Measurements from ENCODE around the gene KCNK15.

KCNK15 gene

GRCh38 chr20:44727651-44728050 lies 18.0 kb upstream of the KCNK15 start:
- Histone ChIP-seq H3K36me3 (ENCODE audit: control insufficient read depth in 1 of 2, insufficient read depth in 2 of 2, low read length in 2 of 2) (no peaks in the 10 kb centered on the region), H3K27ac (ENCODE audit: low read depth, low read length) (no peak overlapping the region), H2BK12ac (ENCODE audit: low read length) (no peak overlapping the region), H3K23ac (ENCODE audit: low read length) (no peak overlapping the region), H3K4me3 (ENCODE audit: low read depth, low read length) (no peak overlapping the region), H3K79me2 (ENCODE audit: control insufficient read depth, insufficient read depth, low read length, poor library complexity) (no peaks in the 10 kb centered on the region), H3K9me3 (ENCODE audit: insufficient read depth, low read depth, low read length) (no peaks in the 10 kb centered on the region), H3K4ac (ENCODE audit: low read depth, low read length) (no peak overlapping the region), H3K79me1 (ENCODE audit: low read length) (no peaks in the 10 kb centered on the region), H2AFZ (ENCODE audit: insufficient read depth, low read length, poor library complexity) (no peak overlapping the region), H2BK5ac (ENCODE audit: low read depth, low read length, poor library complexity) (no peak overlapping the region), H3K27me3 (ENCODE audit: insufficient read depth, low read length) (no peaks in the 10 kb centered on the region), H4K12ac (ENCODE audit: low read depth, low read length) (no peak overlapping the region), H3K18ac (ENCODE audit: low read length) (no peak overlapping the region), H3K4me2 (ENCODE audit: low read length) (no peak overlapping the region), H3K4me1 (ENCODE audit: control insufficient read depth in 1 of 2, insufficient read depth in 2 of 2, low read length in 2 of 2) (peaks cover 3% of the 10 kb centered on the region in 2 experiments), H2BK120ac (ENCODE audit: insufficient read depth, low read length, poor library complexity) (no peak overlapping the region), H4K91ac (ENCODE audit: low read depth, low read length) (no peak overlapping the region), H3K9ac (ENCODE audit: low read length) (no peak overlapping the region), H3K14ac (ENCODE audit: low read length) (no peak overlapping the region), H2AK5ac (ENCODE audit: low read length) (no peak overlapping the region), H4K8ac (ENCODE audit: low read depth, low read length) (no peak overlapping the region)
- no CpG with 5 or more reads among the region's 2 CpGs for WGBS (ENCODE audit: extremely low coverage, insufficient coverage, insufficient read length)
- no peak for DNase-seq

GRCh38 chr20:44728801-44729443 lies 16.7 kb upstream of the KCNK15 start:
- Histone ChIP-seq H3K79me1 (ENCODE audit: low read length) (no peaks in the 10 kb centered on the region), H4K8ac (ENCODE audit: low read depth, low read length) (peak overlapping the region; percentile 22), H2AK5ac (ENCODE audit: low read length) (no peak overlapping the region), H2BK5ac (ENCODE audit: low read depth, low read length, poor library complexity) (no peak overlapping the region), H4K91ac (ENCODE audit: low read depth, low read length) (no peak overlapping the region), H2AFZ (ENCODE audit: insufficient read depth, low read length, poor library complexity) (peak overlapping the region; percentile 12), H3K27me3 (ENCODE audit: insufficient read depth, low read length) (no peaks in the 10 kb centered on the region), H3K18ac (ENCODE audit: low read length) (no peak overlapping the region), H2BK12ac (ENCODE audit: low read length) (no peak overlapping the region), H3K4me2 (ENCODE audit: low read length) (no peak overlapping the region), H3K27ac (ENCODE audit: low read depth, low read length) (no peak overlapping the region), H3K4me1 (ENCODE audit: control insufficient read depth in 1 of 2, insufficient read depth in 2 of 2, low read length in 2 of 2) (peaks cover 3 to 5% of the 10 kb centered on the region in 2 experiments), H3K4me3 (ENCODE audit: low read depth, low read length) (no peak overlapping the region), H3K36me3 (ENCODE audit: control insufficient read depth in 1 of 2, insufficient read depth in 2 of 2, low read length in 2 of 2) (no peaks in the 10 kb centered on the region), H3K9me3 (ENCODE audit: insufficient read depth, low read depth, low read length) (no peaks in the 10 kb centered on the region), H3K9ac (ENCODE audit: low read length) (no peak overlapping the region), H3K79me2 (ENCODE audit: control insufficient read depth, insufficient read depth, low read length, poor library complexity) (no peaks in the 10 kb centered on the region), H3K23ac (ENCODE audit: low read length) (no peak overlapping the region), H4K12ac (ENCODE audit: low read depth, low read length) (peak overlapping the region; percentile 20), H2BK120ac (ENCODE audit: insufficient read depth, low read length, poor library complexity) (no peak overlapping the region), H3K14ac (ENCODE audit: low read length) (no peak overlapping the region), H3K4ac (ENCODE audit: low read depth, low read length) (no peak overlapping the region)
- WGBS (ENCODE audit: extremely low coverage, insufficient coverage, insufficient read length): no CpG with 5 or more reads among the region's 9 CpGs
- DNase-seq: no peak

DNA sequence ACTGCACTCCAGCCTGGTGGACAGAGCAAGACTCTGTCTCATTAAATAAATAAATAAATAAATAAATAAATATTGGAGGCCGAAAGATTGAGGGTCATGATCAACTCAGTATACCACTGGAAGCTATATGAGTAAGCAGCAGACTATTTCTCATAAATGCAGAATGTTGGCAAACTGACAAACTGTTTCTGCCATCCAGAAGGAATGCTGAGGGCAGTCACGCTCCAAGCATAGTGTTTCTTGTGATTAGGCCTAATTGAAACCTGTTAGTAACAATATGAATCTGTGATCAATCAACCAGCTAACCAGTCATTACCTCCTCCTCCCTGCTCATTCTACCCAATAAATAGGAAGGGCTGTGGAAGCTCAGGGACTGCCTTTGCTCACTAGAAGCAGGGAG lies 15.2 kb upstream of the KCNK15 start:
- Histone ChIP-seq H3K9ac (ENCODE audit: low read length) (no peak overlapping the region), H3K36me3 (ENCODE audit: control insufficient read depth in 1 of 2, insufficient read depth in 2 of 2, low read length in 2 of 2) (no peaks in the 10 kb centered on the region), H3K79me1 (ENCODE audit: low read length) (no peaks in the 10 kb centered on the region), H2BK120ac (ENCODE audit: insufficient read depth, low read length, poor library complexity) (no peak overlapping the region), H3K4ac (ENCODE audit: low read depth, low read length) (no peak overlapping the region), H4K8ac (ENCODE audit: low read depth, low read length) (no peak overlapping the region), H3K79me2 (ENCODE audit: control insufficient read depth, insufficient read depth, low read length, poor library complexity) (no peaks in the 10 kb centered on the region), H2BK5ac (ENCODE audit: low read depth, low read length, poor library complexity) (no peak overlapping the region), H3K14ac (ENCODE audit: low read length) (no peak overlapping the region), H4K91ac (ENCODE audit: low read depth, low read length) (no peak overlapping the region), H2BK12ac (ENCODE audit: low read length) (no peak overlapping the region), H3K23ac (ENCODE audit: low read length) (no peak overlapping the region), H3K4me2 (ENCODE audit: low read length) (no peak overlapping the region), H3K4me3 (ENCODE audit: low read depth, low read length) (no peak overlapping the region), H3K4me1 (ENCODE audit: control insufficient read depth in 1 of 2, insufficient read depth in 2 of 2, low read length in 2 of 2) (peaks cover 3 to 5% of the 10 kb centered on the region in 2 experiments), H2AK5ac (ENCODE audit: low read length) (no peak overlapping the region), H3K18ac (ENCODE audit: low read length) (no peak overlapping the region), H3K27me3 (ENCODE audit: insufficient read depth, low read length) (no peaks in the 10 kb centered on the region), H3K27ac (ENCODE audit: low read depth, low read length) (no peak overlapping the region), H2AFZ (ENCODE audit: insufficient read depth, low read length, poor library complexity) (no peak overlapping the region), H3K9me3 (ENCODE audit: insufficient read depth, low read depth, low read length) (no peaks in the 10 kb centered on the region), H4K12ac (ENCODE audit: low read depth, low read length) (no peak overlapping the region)
- no CpG with 5 or more reads among the region's 2 CpGs for WGBS (ENCODE audit: extremely low coverage, insufficient coverage, insufficient read length)
- DNase-seq: peak; percentile 48 to 72

GRCh38 chr20:44731657-44732056 lies 14.0 kb upstream of the KCNK15 start:
- Histone ChIP-seq H3K14ac (ENCODE audit: low read length) (no peak overlapping the region), H3K4me2 (ENCODE audit: low read length) (no peak overlapping the region), H3K4me3 (ENCODE audit: low read depth, low read length) (no peak overlapping the region), H2BK120ac (ENCODE audit: insufficient read depth, low read length, poor library complexity) (no peak overlapping the region), H2AFZ (ENCODE audit: insufficient read depth, low read length, poor library complexity) (no peak overlapping the region), H2AK5ac (ENCODE audit: low read length) (no peak overlapping the region), H2BK5ac (ENCODE audit: low read depth, low read length, poor library complexity) (no peak overlapping the region), H4K8ac (ENCODE audit: low read depth, low read length) (no peak overlapping the region), H3K4me1 (ENCODE audit: control insufficient read depth in 1 of 2, insufficient read depth in 2 of 2, low read length in 2 of 2) (peaks cover 3 to 5% of the 10 kb centered on the region in 2 experiments), H3K23ac (ENCODE audit: low read length) (no peak overlapping the region), H3K36me3 (ENCODE audit: control insufficient read depth in 1 of 2, insufficient read depth in 2 of 2, low read length in 2 of 2) (no peaks in the 10 kb centered on the region), H2BK12ac (ENCODE audit: low read length) (no peak overlapping the region), H3K18ac (ENCODE audit: low read length) (no peak overlapping the region), H4K12ac (ENCODE audit: low read depth, low read length) (no peak overlapping the region), H4K91ac (ENCODE audit: low read depth, low read length) (no peak overlapping the region), H3K79me1 (ENCODE audit: low read length) (no peaks in the 10 kb centered on the region), H3K27ac (ENCODE audit: low read depth, low read length) (no peak overlapping the region), H3K9ac (ENCODE audit: low read length) (no peak overlapping the region), H3K27me3 (ENCODE audit: insufficient read depth, low read length) (no peaks in the 10 kb centered on the region), H3K79me2 (ENCODE audit: control insufficient read depth, insufficient read depth, low read length, poor library complexity) (no peaks in the 10 kb centered on the region), H3K4ac (ENCODE audit: low read depth, low read length) (no peak overlapping the region), H3K9me3 (ENCODE audit: insufficient read depth, low read depth, low read length) (no peaks in the 10 kb centered on the region)
- DNase-seq: no peak
- WGBS (ENCODE audit: extremely low coverage, insufficient coverage, insufficient read length): no CpG with 5 or more reads among the region's 8 CpGs
